Activated CD4-positive, alpha-beta memory T cell treated with anti-CD3 and anti-CD28 coated beads for 36 hours (primary cell): ENCODE data around the gene SHROOM2. TPM values are rescaled to one million over a fixed set of nuclear protein-coding genes. Genes with fewer than 3 reads are reported as not detected.

Experiments
- CTCF ChIA-PET: fragments of 350-600 bp; sonication (Branson Sonifier 250); formaldehyde crosslinking; loops from one replicate; lab custom pipeline; 2021; ENCODE audit warnings: antibody characterized with exemption, inconsistent platforms; lab: Charles Lee
- POLR2A ChIA-PET: fragments of 350-600 bp; sonication (Branson Sonifier 250); formaldehyde crosslinking; loops from one replicate; lab custom pipeline; 2021; ENCODE audit warnings: antibody characterized with exemption; lab: Charles Lee
- DNase-seq: peaks from one replicate; pipeline ENCODE4 v3.0.0-alpha.2; 2020
- H3K27ac Mint-ChIP-seq: one replicate; pipeline ENCODE4 v1.8.0; 2021; ENCODE audit warnings: mixed read lengths
- H3K27me3 Mint-ChIP-seq: one replicate; pipeline ENCODE4 v1.8.0; 2021; ENCODE audit warnings: mixed read lengths
- H3K36me3 Mint-ChIP-seq: one replicate; pipeline ENCODE4 v1.8.0; 2021; ENCODE audit warnings: mixed read lengths
- H3K4me1 Mint-ChIP-seq: one replicate; pipeline ENCODE4 v1.8.0; 2021; ENCODE audit warnings: low read depth, mixed read lengths
- H3K4me3 Mint-ChIP-seq: one replicate; pipeline ENCODE4 v1.8.0; 2021; ENCODE audit warnings: mild to moderate bottlenecking, mixed read lengths
- H3K9me3 Mint-ChIP-seq: one replicate; pipeline ENCODE4 v1.8.0; 2021; ENCODE audit warnings: mixed read lengths
- intact Hi-C: fragments of 100-400 bp; cut with micrococcal nuclease; formaldehyde crosslinking; loops from one replicate; pipeline ENCODE4 v1.15.1; 2023
- total RNA-seq, 2 experiments: library from RNA; stranded (reverse); gene quantifications; one replicate each; pipeline ENCODE4 v1.2.3, GENCODE V29; 2021

The SHROOM2 gene
- total RNA-seq, 2 experiments from 2014 or later = not detected

DNA sequence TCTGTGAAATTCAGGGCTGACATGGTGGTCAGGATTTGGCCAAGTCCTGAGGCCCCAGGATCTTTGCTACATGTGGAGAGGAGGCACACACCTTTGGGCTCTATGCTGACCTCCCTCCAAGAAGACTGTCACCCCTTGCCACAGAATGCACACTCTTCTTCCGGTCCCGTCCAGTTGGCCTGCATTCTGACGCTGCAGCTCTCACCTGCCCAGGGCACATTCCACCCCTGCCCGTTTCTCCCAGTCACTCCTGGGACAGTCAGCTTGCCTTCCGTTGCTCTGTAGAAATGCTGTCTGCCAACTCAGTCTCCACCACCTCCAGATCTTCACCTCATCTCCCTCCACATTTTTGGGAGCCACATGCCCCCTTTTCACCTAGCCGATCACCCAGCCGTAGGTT is 76.7 kb downstream of the SHROOM2 start:
- peaks cover 18% of the 10 kb centered on the region for H3K27me3 Mint-ChIP-seq
- no peak for DNase-seq
- ChIA-PET CTCF (no interaction called here), POLR2A (no interaction called here)
- H3K36me3 Mint-ChIP-seq = no peaks in the 10 kb centered on the region
- H3K27ac Mint-ChIP-seq = no peak overlapping the region
- no peaks in the 10 kb centered on the region for H3K9me3 Mint-ChIP-seq
- intact Hi-C loops = no loop called here
- no peak overlapping the region for H3K4me3 Mint-ChIP-seq
- H3K4me1 Mint-ChIP-seq = no peaks in the 10 kb centered on the region

DNA sequence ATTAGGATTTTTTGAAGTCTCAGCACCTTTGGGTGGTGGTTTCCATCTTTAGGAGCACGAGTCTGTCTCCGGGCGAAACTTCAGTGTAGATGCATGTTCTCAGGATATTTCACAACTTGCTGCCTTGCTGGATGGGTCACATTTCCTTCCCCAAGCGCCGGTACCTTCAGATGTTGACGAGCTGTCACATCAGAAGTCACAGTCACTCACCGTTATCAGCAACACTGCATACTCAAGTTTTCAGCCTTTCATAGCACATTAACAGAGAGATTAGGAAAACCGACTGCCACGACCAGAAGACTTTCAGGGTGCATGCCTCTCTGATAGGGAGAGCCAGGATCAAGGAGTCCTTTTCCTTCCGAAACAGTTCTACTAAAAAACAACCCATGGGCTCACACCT is 77.8 kb downstream of the SHROOM2 start:
- DNase-seq = no peak
- ChIA-PET POLR2A (no interaction called here), CTCF (no interaction called here)
- H3K27me3 Mint-ChIP-seq = peaks cover 18% of the 10 kb centered on the region
- intact Hi-C loops = no loop called here
- H3K36me3 Mint-ChIP-seq = no peaks in the 10 kb centered on the region
- H3K4me3 Mint-ChIP-seq = no peak overlapping the region
- H3K9me3 Mint-ChIP-seq = no peaks in the 10 kb centered on the region
- H3K4me1 Mint-ChIP-seq = no peaks in the 10 kb centered on the region
- H3K27ac Mint-ChIP-seq = no peak overlapping the region

DNA sequence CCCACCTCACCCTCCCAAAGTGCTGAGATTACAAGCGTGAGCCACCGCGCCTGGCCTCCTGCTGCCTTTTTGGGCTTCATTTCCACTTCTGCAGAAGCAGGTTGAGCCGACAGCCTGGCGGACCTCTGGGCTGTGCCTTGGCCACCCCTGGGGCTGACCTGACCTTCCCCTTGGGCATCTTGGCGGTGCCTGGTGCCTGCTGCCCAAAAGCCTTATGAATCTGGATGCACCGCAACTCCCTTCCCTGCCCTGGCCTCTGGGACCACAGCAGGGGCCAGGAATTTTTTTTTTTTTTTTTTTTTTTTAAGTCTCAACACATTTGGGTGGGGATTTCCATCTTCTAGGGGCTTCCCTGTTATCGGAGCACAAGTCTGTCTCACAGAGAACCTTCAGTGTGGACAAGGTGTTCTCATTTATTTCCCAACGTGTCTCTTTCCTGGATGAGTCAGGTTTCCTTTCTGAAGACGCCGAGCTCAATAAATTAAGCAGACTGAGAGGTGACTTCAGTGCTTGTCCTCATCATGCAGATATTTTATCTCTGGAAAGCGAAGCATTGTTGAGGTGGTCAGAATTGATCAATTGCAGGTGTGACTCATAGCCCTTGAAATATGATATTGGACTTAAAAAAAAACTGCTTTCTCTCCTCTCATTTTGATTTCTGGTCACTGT is 79.7 kb downstream of the SHROOM2 start:
- Mint-ChIP-seq H3K4me3 (no peak overlapping the region), H3K4me1 (no peaks in the 10 kb centered on the region), H3K9me3 (no peaks in the 10 kb centered on the region), H3K36me3 (no peaks in the 10 kb centered on the region), H3K27ac (no peak overlapping the region), H3K27me3 (peaks cover 18% of the 10 kb centered on the region)
- ChIA-PET CTCF (no interaction called here), POLR2A (interaction anchor here (0.6 kb wide), 1 partner anchor 302 kb away, joined by 4 read pairs; no protein-coding TSS in a partner anchor)
- no peak for DNase-seq
- intact Hi-C loops = no loop called here

DNA sequence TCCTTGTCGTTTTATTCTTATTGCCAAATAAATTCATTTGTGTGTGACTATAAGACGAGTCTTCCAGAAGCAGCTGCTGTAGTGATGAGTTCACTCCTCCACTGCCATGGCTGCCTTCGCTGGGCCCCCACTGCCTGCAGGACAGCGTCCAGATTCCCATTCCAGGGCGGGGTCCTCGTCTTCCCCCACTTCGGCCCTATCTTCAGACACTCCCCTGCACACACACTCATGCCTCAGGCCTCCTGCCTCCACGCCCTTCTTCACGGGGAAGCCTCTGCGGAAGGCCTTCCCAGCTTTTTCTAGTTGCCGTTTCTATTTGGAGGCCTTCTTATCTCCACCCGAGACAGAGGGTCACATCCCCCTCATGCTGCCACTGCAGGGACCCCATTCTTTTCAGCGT is 80.4 kb downstream of the SHROOM2 start:
- Mint-ChIP-seq H3K4me3 (no peak overlapping the region), H3K27me3 (peaks cover 18% of the 10 kb centered on the region), H3K9me3 (no peaks in the 10 kb centered on the region), H3K27ac (no peak overlapping the region), H3K36me3 (no peaks in the 10 kb centered on the region), H3K4me1 (no peaks in the 10 kb centered on the region)
- ChIA-PET CTCF (no interaction called here), POLR2A (interaction anchor here (0.6 kb wide), 1 partner anchor 302 kb away, joined by 4 read pairs; no protein-coding TSS in a partner anchor)
- intact Hi-C loops = no loop called here
- no peak for DNase-seq

DNA sequence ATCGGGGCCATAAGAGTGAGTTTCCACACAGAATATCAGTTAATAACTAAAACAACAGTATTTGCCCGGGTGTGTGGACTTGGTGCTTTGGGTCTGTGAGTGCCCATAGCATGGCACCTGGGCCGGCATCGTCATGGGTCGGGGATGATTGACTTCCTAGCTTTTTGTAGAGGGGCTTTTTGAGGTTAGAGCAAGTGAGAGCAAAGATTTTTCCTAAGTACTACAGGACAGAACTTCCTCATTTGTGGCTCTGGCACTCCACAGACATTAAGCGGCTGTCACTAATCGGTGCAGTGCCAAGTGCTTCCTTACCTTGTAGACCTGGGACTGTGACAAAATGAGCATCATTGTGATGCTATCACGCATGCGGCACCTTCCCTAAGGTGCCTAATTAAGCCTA is 81.0 kb downstream of the SHROOM2 start:
- Mint-ChIP-seq H3K9me3 (no peaks in the 10 kb centered on the region), H3K27ac (no peak overlapping the region), H3K4me1 (no peaks in the 10 kb centered on the region), H3K27me3 (peaks cover 18% of the 10 kb centered on the region), H3K36me3 (no peaks in the 10 kb centered on the region), H3K4me3 (no peak overlapping the region)
- DNase-seq = no peak
- intact Hi-C loops = no loop called here
- ChIA-PET POLR2A (no interaction called here), CTCF (interaction anchor here (1.1 kb wide), 1 partner anchor 252 kb away, joined by 3 read pairs; no protein-coding TSS in a partner anchor)

DNA sequence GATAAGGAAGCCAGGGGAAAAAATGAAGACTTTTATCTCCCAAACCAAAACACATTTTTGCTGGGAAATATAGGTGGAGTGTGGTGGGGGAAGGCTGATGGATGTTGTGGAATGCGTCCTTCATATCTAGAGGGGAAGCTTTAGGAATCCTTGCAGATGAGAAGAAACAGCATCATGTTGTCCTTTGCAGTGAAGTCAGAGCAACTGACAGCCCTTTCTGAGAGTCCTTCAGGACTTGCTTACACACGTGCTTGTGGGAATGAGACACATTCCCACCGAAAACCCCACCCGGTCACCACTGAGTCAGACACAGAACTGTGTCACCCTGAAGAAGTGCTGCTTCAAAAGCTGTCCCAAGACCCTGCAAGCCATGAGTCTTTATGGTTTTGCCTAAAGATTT is 81.5 kb downstream of the SHROOM2 start:
- no peak overlapping the region for H3K4me3 Mint-ChIP-seq
- no peaks in the 10 kb centered on the region for H3K4me1 Mint-ChIP-seq
- ChIA-PET CTCF (interaction anchor here (1.1 kb wide), 1 partner anchor 252 kb away, joined by 3 read pairs; no protein-coding TSS in a partner anchor), POLR2A (no interaction called here)
- H3K9me3 Mint-ChIP-seq = no peaks in the 10 kb centered on the region
- H3K27ac Mint-ChIP-seq = no peak overlapping the region
- H3K27me3 Mint-ChIP-seq = peaks cover 19% of the 10 kb centered on the region
- DNase-seq = no peak
- intact Hi-C loops = no loop called here
- no peaks in the 10 kb centered on the region for H3K36me3 Mint-ChIP-seq

DNA sequence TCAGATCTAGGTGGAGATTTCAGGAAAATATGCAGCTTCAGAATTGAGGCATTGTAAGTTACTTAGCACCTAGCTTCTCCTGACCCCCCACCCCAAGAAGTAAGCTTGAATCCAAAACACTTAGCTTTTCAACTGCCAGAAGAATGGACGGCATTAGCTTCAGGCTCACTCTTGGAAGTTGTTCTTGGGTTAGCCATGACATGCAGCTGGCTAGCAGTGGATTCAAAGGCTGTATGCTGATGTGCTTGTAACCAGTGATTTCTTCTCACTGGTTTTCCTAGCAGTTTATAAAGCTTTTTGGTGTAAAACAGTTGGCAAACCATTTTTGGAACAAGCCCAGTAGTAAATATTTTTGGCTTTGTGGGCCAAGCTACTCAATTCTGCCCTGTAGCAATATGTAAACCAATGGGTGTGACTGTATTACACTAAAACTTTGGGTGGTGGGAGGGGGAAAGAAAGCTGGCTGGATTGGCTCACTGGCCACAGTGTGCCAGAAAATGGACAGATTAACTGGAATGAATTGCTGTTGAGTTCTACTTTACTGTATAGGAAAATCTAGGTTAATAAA is 85.6 kb downstream of the SHROOM2 start:
- ChIA-PET CTCF (interaction anchor here (2.4 kb wide), 1 partner anchor 248 kb away, joined by 14 read pairs; no protein-coding TSS in a partner anchor), POLR2A (no interaction called here)
- no peak overlapping the region for H3K4me3 Mint-ChIP-seq
- H3K9me3 Mint-ChIP-seq = no peaks in the 10 kb centered on the region
- peaks cover 27% of the 10 kb centered on the region for H3K27me3 Mint-ChIP-seq
- no peaks in the 10 kb centered on the region for H3K36me3 Mint-ChIP-seq
- no peak overlapping the region for H3K27ac Mint-ChIP-seq
- H3K4me1 Mint-ChIP-seq = peaks cover 7% of the 10 kb centered on the region
- intact Hi-C loops = no loop called here
- DNase-seq = no peak

DNA sequence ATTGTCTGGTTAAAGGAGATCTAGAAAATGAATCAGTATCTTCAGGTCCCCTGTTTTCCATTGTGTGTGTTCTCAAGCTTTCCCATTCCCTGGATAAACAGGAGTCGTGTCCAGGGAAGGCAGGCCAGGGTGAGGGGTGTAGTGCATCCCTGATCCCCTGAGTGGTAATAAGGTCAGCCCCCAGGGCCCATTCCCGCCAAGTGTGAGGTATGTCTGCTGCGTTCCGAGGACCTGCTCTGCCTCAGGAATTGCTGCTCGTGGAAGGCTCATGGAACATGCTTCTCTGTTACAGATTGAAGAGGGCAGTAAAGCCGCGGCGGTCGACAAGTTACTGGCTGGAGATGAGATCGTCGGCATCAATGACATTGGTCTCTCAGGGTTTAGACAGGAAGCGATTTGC is 87.1 kb downstream of the SHROOM2 start:
- H3K4me3 Mint-ChIP-seq = no peak overlapping the region
- intact Hi-C loops = no loop called here
- no peaks in the 10 kb centered on the region for H3K36me3 Mint-ChIP-seq
- H3K9me3 Mint-ChIP-seq = no peaks in the 10 kb centered on the region
- no peak overlapping the region for H3K27ac Mint-ChIP-seq
- peaks cover 17% of the 10 kb centered on the region for H3K27me3 Mint-ChIP-seq
- POLR2A ChIA-PET = no interaction called here
- no peak for DNase-seq
- peaks cover 7% of the 10 kb centered on the region for H3K4me1 Mint-ChIP-seq
- CTCF ChIA-PET = interaction anchor here (2.4 kb wide), 1 partner anchor 247 kb away, joined by 14 read pairs; no protein-coding TSS in a partner anchor

DNA sequence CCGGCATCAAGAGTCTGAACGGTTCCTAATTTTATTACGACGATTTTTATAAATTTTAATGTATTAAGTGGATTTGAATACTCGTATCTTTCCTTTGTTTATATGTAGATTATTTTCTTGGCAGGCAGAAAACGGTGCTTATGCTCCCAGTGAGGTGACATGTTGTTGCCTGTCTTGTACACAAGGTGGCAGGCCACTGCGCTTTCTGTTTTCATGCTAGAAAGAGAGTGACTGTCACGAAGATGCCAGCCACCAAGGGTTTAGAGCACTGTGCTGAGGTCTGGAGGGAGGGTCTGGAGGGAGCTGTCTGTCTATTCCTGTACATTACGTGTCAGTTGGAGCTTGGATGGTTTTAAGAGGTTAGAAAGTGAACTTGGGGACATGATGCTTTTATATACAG is 87.7 kb downstream of the SHROOM2 start:
- intact Hi-C loops = loop anchor here (1.0 kb wide), 2 partner anchors 123 to 245 kb away; no protein-coding TSS in a partner anchor
- Mint-ChIP-seq H3K27me3 (peaks cover 17% of the 10 kb centered on the region), H3K4me3 (no peak overlapping the region), H3K4me1 (peaks cover 7% of the 10 kb centered on the region), H3K9me3 (no peaks in the 10 kb centered on the region), H3K27ac (no peak overlapping the region), H3K36me3 (no peaks in the 10 kb centered on the region)
- ChIA-PET CTCF (no interaction called here), POLR2A (no interaction called here)
- DNase-seq = peak; percentile 48

DNA sequence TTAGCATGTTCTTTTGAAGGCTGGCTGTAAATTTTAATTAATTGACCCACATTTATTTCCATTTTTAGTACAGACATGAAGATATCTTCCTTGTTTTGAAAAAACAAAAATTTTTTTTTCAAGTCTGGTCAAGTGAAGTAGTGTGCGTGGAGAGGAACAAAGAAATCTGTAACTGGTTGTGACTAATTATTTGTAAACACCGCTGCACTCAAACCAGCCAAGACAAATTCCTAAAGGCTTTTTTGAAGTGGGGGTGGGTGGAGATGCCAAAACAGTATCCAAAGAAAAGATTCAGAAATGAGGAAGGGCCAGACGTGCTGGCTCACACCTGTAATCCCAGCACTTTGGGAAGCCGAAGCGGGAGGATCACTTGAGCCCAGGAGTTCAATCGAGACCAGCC is 88.3 kb downstream of the SHROOM2 start:
- Mint-ChIP-seq H3K36me3 (no peaks in the 10 kb centered on the region), H3K9me3 (no peaks in the 10 kb centered on the region), H3K27ac (no peak overlapping the region), H3K4me3 (no peak overlapping the region), H3K4me1 (peaks cover 7% of the 10 kb centered on the region), H3K27me3 (peaks cover 14% of the 10 kb centered on the region)
- intact Hi-C loops = loop anchor here (1.0 kb wide), 2 partner anchors 123 to 245 kb away; no protein-coding TSS in a partner anchor
- ChIA-PET POLR2A (no interaction called here), CTCF (interaction anchor here (3.7 kb wide), 1 partner anchor 245 kb away, joined by 15 read pairs; no protein-coding TSS in a partner anchor)
- no peak for DNase-seq

DNA sequence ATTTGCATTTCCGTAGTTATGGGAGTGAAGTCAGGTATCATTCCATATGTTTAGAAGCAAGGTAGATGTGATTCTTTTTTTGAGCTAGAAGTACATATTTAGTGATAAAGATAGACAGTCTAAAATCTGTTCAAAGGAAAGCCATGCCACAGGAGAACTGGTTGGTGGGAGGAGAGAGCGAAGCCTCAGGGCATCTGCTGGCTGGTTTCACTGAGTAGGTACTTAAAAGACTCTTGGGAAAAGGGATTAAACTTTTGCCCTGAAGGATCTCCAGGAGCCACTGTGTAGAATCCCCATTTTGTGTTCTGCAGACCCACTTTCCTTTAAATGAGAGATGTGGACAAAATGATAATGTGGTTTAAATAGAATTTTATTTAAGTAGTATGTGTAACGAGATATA is 89.6 kb downstream of the SHROOM2 start:
- intact Hi-C loops = no loop called here
- Mint-ChIP-seq H3K9me3 (no peaks in the 10 kb centered on the region), H3K27me3 (peaks cover 15% of the 10 kb centered on the region), H3K4me3 (no peak overlapping the region), H3K36me3 (no peaks in the 10 kb centered on the region), H3K27ac (no peak overlapping the region), H3K4me1 (peaks cover 7% of the 10 kb centered on the region)
- ChIA-PET CTCF (interaction anchor here (1.0 to 3.7 kb wide), 4 partner anchors 11 to 244 kb away, joined by 3 to 15 read pairs (median 3); no protein-coding TSS in a partner anchor), POLR2A (no interaction called here)
- DNase-seq = no peak

DNA sequence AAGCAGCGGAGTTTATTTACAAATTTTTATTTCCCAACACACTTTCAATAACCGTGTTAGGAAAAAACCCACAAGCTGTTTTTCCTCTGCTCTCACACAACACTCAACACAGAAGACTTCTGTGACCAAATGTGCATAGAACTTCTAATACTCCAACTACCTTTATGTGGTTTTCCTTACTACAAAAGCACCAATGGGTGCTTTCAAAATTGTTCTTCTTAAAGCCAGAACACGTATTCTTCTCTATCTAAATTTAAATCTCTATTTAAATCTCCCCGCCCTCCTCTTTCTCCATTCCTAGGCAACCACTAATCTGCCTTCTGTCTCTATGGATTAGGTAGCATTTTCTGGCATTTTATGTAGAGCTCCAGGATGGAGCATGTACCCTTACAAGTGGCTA is 90.0 kb downstream of the SHROOM2 start:
- Mint-ChIP-seq H3K9me3 (no peaks in the 10 kb centered on the region), H3K36me3 (no peaks in the 10 kb centered on the region), H3K4me3 (no peak overlapping the region), H3K27ac (no peak overlapping the region), H3K4me1 (peaks cover 7% of the 10 kb centered on the region), H3K27me3 (peaks cover 16% of the 10 kb centered on the region)
- no peak for DNase-seq
- intact Hi-C loops = no loop called here
- ChIA-PET CTCF (interaction anchor here (1.0 to 3.7 kb wide), 4 partner anchors 10 to 244 kb away, joined by 3 to 15 read pairs (median 3); no protein-coding TSS in a partner anchor), POLR2A (no interaction called here)
